Neuron (in vitro differentiated cells): ENCODE data around the gene TRMT1L.

Experiments used
- H2AFZ ChIP-seq: one replicate; pipeline ENCODE4 v1.6.1; 2013; ENCODE audit warnings: low read depth, mild to moderate bottlenecking, inconsistent platforms, low read length, moderate library complexity
- H3K27me3 ChIP-seq: one replicate; pipeline ENCODE4 v1.6.1; 2013; ENCODE audit warnings: low read length; ENCODE audit not compliant: insufficient read depth
- H3K36me3 ChIP-seq: one replicate; pipeline ENCODE4 v1.6.1; 2013; ENCODE audit warnings: low read length; ENCODE audit not compliant: insufficient read depth
- H3K4me1 ChIP-seq: one replicate; pipeline ENCODE4 v1.6.1; 2013; ENCODE audit warnings: low read length; ENCODE audit not compliant: insufficient read depth
- H3K4me3 ChIP-seq: 2 replicates; pipeline ENCODE4 v1.5.1; 2013; ENCODE audit warnings: mild to moderate bottlenecking, low read length, moderate library complexity
- H3K9me3 ChIP-seq: one replicate; pipeline ENCODE4 v1.6.1; 2013; ENCODE audit warnings: low read length

Gene TRMT1L

DNA sequence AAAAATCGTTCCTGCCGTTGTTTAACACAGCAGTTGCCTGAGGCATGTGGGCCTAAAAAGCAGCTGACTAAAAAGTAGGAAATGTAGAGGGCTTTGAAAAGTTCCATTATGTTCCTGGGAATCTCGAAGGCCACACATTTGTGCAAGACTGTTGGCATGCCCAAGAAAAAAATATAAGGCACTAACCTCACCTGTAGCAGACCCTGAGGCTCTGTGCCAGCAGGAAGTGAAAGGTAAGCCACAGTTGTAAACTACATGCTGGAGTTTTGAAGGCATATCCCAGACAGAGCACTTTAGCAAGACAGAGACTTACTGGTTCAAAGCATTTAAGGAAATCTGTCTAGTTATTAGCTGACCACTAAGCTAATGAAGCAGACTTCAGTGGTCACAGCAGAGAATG is 52.7 kb downstream of the TRMT1L start:
- Histone ChIP-seq H3K36me3 (peaks cover 33% of the 10 kb centered on the region), H3K9me3 (peaks cover 3% of the 10 kb centered on the region), H3K4me1 (no peaks in the 10 kb centered on the region), H3K27me3 (no peaks in the 10 kb centered on the region), H2AFZ (no peak overlapping the region), H3K4me3 (no peak overlapping the region)

DNA sequence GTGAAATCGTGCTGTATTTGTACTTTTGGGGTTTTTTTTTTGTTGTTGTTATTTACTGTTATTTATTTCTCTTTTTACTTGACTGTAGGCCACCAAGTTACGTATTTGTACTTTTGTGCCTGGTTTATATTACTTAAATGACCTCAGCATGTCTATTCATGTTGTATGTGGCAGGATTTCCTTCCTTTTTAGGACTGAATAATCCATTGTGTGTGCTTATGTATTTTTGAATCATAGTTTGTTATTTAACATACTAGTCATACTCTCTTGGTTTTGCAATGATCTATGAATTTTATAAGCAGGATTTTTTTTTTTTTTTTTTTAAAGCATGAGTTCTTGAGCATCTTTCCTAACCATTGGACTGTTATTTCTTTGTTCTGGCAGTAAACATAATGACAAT is 60.2 kb downstream of the TRMT1L start:
- Histone ChIP-seq H3K4me1 (no peaks in the 10 kb centered on the region), H3K9me3 (no peaks in the 10 kb centered on the region), H2AFZ (no peak overlapping the region), H3K36me3 (peaks cover 75% of the 10 kb centered on the region), H3K27me3 (no peaks in the 10 kb centered on the region), H3K4me3 (no peak overlapping the region)

DNA sequence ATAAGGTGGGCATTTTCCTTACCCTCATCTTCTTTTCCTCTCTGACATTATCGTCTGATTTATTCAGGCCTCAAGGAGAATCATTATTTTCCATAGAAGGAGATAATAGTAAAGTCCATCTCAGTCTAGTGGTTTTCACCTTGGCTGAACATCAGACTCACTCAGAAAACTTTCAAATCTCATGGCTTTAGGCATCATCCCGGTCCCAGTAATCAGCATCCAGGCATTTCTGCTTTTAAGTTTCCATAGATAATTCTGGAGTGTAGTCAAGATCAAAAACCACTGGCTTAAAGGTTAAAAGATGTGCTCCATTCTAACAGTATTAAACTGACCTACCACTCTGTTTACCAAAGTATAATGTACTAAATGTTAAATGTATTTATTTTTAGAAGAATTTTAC is 62.0 kb downstream of the TRMT1L start:
- H3K36me3 ChIP-seq, result peaks cover 76% of the 10 kb centered on the region
- no peak overlapping the region for H3K4me3 ChIP-seq
- no peaks in the 10 kb centered on the region for H3K27me3 ChIP-seq

DNA sequence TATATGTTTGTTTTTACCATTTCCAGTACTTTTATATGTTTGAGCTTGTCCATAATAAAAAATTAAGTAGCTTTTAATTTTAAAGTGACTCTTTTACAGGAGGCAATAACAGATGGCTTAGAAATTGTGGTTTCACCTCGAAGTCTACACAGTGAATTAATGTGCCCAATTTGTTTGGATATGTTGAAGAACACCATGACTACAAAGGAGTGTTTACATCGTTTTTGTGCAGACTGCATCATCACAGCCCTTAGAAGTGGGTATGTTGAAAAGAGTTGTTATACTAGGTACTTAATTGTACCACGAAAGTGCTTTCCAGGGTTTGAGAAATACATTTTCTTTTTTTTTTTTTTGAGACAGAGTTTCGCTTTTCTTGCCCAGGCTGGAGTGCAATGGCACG is 65.3 kb downstream of the TRMT1L start:
- H3K4me1 ChIP-seq, result no peaks in the 10 kb centered on the region
- peaks cover 76% of the 10 kb centered on the region for H3K36me3 ChIP-seq

More for the DNA sequence above, 62.0 kb downstream of the TRMT1L start:
- no peaks in the 10 kb centered on the region for H3K4me1 ChIP-seq
- H2AFZ ChIP-seq, result no peak overlapping the region
- H3K9me3 ChIP-seq, result no peaks in the 10 kb centered on the region

DNA sequence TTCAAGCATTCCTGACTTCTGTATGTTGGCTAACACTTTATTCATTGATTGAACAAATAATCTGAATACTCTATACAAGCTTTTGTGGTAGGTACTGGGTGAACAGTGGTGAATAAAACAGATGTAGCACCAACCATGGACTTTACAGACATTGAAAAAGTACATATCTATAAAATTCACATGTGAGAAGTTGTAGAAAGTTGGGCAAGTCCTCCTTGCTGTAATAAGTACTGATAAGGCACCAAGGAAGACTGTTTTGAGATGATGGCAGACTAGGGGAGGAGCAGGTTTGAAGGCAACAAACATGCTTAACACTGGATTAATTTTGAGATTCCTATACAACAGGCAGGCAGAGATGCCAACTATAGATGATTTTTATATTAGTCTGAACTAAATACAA is 69.0 kb downstream of the TRMT1L start:
- no peak overlapping the region for H3K4me3 ChIP-seq
- no peaks in the 10 kb centered on the region for H3K4me1 ChIP-seq
- no peaks in the 10 kb centered on the region for H3K27me3 ChIP-seq
- H2AFZ ChIP-seq, result no peak overlapping the region
- peaks cover 4% of the 10 kb centered on the region for H3K9me3 ChIP-seq
- peaks cover 43% of the 10 kb centered on the region for H3K36me3 ChIP-seq

More for the DNA sequence above, 65.3 kb downstream of the TRMT1L start:
- Histone ChIP-seq H3K27me3 (no peaks in the 10 kb centered on the region), H3K4me3 (no peak overlapping the region), H2AFZ (no peak overlapping the region), H3K9me3 (peaks cover 4% of the 10 kb centered on the region)

DNA sequence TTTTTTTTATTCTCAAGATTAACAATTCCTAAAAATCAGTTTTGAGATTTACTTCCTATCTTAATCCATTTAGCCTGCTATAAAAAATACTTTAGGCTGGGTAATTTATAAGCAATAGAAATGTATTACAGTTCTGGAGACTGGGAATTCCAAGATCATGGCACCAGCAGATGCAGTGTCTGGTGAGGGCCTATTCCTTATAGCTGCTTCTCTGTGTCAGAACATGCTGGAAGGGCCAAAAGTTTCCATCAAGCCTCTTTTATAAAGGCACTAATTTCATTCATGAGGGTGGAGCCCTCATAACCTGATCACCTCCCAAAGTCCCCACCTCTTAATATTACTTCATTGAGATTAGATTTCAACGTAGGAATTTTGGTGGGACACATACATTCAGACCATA is 69.7 kb downstream of the TRMT1L start:
- Histone ChIP-seq H2AFZ (no peak overlapping the region), H3K27me3 (no peaks in the 10 kb centered on the region), H3K9me3 (peaks cover 4% of the 10 kb centered on the region), H3K4me3 (no peak overlapping the region), H3K36me3 (peaks cover 41% of the 10 kb centered on the region), H3K4me1 (no peaks in the 10 kb centered on the region)

DNA sequence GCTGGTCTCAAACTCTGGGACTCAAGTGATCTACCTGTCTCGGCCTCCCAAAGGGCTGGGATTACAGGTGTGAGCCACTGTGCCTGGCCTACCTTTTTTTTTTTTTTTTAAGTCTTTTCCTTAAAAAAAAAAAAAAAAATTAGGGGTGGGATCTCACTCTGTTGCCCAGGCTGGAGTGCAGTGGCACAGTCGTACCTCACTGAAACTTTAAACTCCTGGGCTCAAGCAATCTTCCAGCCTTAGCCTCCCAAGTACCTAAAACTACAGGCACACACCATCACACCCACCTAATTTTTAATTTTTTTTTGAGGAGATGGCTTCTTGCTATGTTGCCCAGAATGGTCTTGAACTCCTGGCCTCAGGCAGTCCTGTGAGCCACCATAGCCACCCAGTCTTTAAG is 72.9 kb downstream of the TRMT1L start:
- Histone ChIP-seq H3K27me3 (no peaks in the 10 kb centered on the region), H3K36me3 (peaks cover 15% of the 10 kb centered on the region), H2AFZ (no peak overlapping the region), H3K9me3 (no peaks in the 10 kb centered on the region), H3K4me1 (no peaks in the 10 kb centered on the region), H3K4me3 (no peak overlapping the region)

DNA sequence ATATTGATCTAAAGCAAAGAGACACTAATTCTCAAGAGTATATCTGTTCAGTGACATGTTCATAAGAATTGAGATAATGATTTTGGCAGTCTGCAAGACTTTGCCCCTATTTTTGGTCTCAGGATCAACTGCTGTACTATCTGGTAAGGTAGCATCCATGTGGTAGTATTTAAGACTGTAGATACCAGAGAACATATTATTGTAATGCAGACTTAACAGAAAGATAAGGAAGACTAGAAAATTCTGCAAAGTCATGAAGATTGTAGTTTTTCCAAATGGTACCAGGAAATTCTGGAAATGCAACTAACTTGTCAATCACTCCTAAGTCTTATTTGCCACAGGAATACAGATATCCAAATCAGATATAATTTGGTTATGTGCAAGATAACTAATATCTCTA is 76.3 kb downstream of the TRMT1L start:
- no peaks in the 10 kb centered on the region for H3K36me3 ChIP-seq
- H3K4me1 ChIP-seq, result no peaks in the 10 kb centered on the region
- H3K27me3 ChIP-seq, result no peaks in the 10 kb centered on the region
- no peak overlapping the region for H2AFZ ChIP-seq
- H3K9me3 ChIP-seq, result no peaks in the 10 kb centered on the region
- H3K4me3 ChIP-seq, result no peak overlapping the region

DNA sequence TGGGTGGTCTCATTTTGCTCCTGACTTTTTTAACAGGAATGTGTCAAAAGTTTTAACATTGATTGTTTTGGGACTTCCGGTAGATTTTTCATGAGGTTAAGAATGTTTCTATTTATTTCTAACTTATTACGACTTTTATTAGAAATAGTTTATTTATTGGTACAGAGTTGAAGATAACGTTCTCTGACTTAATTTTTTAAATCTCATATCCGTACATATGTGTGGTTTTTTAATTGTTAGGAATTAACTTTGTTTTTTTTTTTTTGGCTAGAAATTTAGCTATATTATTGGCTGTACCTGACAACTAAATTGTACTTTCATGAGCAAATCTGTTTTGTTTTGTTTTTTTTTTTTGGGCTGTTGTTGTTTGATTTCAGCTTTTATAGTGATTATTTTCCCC is 79.4 kb downstream of the TRMT1L start:
- Histone ChIP-seq H2AFZ (no peak overlapping the region), H3K36me3 (no peaks in the 10 kb centered on the region), H3K4me3 (no peak overlapping the region), H3K9me3 (no peaks in the 10 kb centered on the region), H3K4me1 (no peaks in the 10 kb centered on the region), H3K27me3 (no peaks in the 10 kb centered on the region)

DNA sequence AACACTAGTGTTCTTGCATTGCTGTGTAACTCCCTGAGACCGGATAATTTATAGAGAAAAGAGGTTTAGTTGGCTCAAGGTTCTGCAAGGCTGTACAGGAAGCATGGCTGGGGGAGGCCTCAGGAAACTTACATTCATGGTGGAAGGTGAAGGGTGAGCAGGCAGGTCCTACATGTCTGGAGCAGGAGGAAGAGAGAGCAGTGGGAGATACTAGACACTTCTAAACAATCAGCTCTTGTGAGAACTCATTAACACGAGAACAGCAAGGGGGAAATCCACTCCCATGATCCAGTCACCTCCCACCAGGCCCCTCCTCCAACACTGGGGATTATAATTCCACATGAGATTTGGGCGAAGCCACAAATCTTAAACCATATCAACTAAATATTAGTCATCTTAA is 81.3 kb downstream of the TRMT1L start:
- no peaks in the 10 kb centered on the region for H3K9me3 ChIP-seq
- H3K36me3 ChIP-seq, result no peaks in the 10 kb centered on the region

DNA sequence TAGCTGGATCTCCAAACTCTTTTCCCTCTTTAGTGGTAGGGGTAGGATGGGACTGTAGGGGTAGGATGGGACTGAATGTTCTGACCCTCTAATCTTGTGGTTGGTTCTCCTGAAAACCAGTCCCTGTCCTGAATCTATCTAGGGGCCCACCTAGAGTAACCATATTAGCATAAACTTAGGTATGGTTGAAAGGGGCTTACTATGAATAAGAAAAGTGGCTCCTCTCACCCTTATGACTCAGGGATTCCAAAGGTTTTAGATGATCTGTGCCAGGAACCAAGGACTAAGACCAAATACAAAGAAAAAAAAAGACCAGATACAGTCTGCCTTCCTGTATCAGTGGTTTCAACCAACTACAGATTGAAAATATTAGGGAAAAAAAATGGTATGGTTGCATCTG is 82.4 kb downstream of the TRMT1L start:
- Histone ChIP-seq H3K4me3 (no peak overlapping the region), H3K4me1 (no peaks in the 10 kb centered on the region), H3K36me3 (no peaks in the 10 kb centered on the region), H2AFZ (no peak overlapping the region), H3K9me3 (no peaks in the 10 kb centered on the region), H3K27me3 (no peaks in the 10 kb centered on the region)

More for the DNA sequence above, 81.3 kb downstream of the TRMT1L start:
- Histone ChIP-seq H2AFZ (no peak overlapping the region), H3K4me1 (no peaks in the 10 kb centered on the region), H3K4me3 (no peak overlapping the region), H3K27me3 (no peaks in the 10 kb centered on the region)

DNA sequence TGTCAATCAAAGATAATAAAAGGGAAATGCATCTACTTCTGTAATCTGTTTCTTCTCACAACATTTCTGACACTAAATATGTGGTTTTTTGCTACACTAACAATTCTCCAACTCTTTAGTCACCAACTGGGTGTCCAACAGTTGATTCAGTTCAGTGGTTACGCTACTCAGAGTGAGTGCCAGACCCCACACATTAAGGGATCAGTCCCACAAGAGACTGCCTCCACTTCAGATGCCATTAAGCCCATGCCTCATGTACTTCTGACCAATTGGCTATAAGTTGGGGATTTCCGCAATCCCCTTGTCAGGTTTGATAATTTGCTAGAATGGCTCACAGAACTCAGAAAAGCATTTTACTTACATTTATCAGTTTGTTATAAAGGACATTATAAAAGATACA is 83.0 kb downstream of the TRMT1L start:
- Histone ChIP-seq H3K4me1 (no peaks in the 10 kb centered on the region), H2AFZ (no peak overlapping the region), H3K36me3 (no peaks in the 10 kb centered on the region), H3K27me3 (no peaks in the 10 kb centered on the region), H3K4me3 (no peak overlapping the region), H3K9me3 (no peaks in the 10 kb centered on the region)

DNA sequence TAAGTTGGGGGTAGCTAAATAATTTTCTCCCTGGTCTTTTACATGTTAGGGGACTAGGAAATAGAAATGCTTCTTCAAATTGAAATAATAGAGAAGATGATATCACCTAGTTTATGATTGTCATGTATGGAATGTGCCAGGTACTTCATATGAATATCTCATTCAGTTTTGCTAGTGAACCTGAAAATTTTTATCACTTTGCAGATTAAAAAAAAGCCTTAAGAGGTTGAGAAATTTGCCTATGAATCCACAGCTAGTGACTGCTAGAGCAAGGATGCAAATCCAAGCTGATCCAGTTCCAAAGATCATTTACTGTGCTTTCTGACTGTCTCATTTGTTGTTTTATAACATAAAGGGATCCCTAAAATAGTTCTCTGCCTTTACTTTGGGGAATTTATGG is 86.7 kb downstream of the TRMT1L start:
- Histone ChIP-seq H3K4me1 (no peaks in the 10 kb centered on the region), H3K9me3 (peaks cover 5% of the 10 kb centered on the region), H3K27me3 (no peaks in the 10 kb centered on the region), H3K4me3 (no peak overlapping the region), H2AFZ (no peak overlapping the region), H3K36me3 (peaks cover 3% of the 10 kb centered on the region)

DNA sequence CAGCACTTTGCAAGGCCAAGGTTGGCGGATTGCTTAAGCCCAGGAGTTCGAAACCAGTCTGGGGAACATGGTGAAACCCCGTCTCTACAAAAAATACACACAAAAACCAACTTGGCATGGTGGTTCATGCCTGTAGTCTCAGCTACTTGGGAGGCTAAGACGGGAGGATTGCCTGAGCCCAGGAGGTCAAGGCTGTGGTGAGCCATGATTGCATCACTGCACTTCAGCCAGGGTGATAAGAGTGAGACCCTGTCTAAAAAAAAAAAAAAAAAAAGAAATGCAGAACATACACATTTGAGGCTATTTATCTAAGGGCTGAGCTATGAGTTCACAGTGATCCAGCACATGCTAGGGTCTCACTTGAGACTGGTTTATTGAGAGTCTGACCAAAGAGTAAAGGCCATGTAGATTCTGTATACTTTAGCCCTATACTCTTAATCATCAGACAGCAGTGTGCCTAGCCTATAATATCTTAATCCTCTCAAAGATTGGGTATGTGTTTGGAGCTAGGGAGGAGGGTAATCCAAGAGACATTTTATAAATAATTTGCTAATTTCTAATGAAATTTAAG is 87.5 kb downstream of the TRMT1L start:
- no peaks in the 10 kb centered on the region for H3K4me1 ChIP-seq
- no peak overlapping the region for H2AFZ ChIP-seq
- H3K27me3 ChIP-seq, result no peaks in the 10 kb centered on the region
- H3K36me3 ChIP-seq, result peaks cover 3% of the 10 kb centered on the region
- no peak overlapping the region for H3K4me3 ChIP-seq
- H3K9me3 ChIP-seq, result peaks cover 7% of the 10 kb centered on the region
